HG02981 (cell line): ENCODE measurements around the gene BCL6B.
A peak's percentile ranks its signal among the peaks of the same experiment; 100 is the strongest.
"Not testable (repeated sequence)": the region's sequence is repeated elsewhere in the genome, so short reads cannot be mapped to it uniquely, and the experiment has no call there.

ENCODE experiments used
- ATAC-seq: cut with Tn5 transposase; IDR thresholded peaks from one replicate; pipeline ENCODE4 v1.9.1; 2021; ENCODE audit warnings: mild to moderate bottlenecking, moderate library complexity; ENCODE audit not compliant: unreplicated experiment

The BCL6B gene

DNA sequence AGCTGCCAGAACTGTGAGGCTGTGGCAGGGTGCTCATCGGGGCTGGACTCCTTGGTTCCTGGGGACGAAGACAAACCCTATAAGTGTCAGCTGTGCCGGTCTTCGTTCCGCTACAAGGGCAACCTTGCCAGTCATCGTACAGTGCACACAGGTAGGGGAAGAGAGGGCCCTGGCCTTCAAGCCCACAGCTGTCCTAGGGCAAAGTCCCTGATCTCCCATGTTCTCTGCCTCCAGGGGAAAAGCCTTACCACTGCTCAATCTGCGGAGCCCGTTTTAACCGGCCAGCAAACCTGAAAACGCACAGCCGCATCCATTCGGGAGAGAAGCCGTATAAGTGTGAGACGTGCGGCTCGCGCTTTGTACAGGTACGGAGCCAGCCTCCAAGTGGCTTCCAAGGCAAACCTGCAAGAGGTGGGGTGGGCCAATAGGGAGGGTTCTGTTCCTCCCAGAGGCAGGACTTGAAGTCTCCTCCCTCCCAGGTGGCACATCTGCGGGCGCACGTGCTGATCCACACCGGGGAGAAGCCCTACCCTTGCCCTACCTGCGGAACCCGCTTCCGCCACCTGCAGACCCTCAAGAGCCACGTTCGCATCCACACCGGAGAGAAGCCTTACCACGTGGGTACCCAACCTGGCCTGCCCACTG is 3.7 kb downstream of the BCL6B start:
- ATAC-seq: no peak

GRCh38 chr17:7027335-7027734 is 4.5 kb downstream of the BCL6B start:
- no peak for ATAC-seq

- no peak for ATAC-seq
These were observed 6.2 kb downstream of the BCL6B start for GRCh38 chr17:7029096-7029495.

DNA sequence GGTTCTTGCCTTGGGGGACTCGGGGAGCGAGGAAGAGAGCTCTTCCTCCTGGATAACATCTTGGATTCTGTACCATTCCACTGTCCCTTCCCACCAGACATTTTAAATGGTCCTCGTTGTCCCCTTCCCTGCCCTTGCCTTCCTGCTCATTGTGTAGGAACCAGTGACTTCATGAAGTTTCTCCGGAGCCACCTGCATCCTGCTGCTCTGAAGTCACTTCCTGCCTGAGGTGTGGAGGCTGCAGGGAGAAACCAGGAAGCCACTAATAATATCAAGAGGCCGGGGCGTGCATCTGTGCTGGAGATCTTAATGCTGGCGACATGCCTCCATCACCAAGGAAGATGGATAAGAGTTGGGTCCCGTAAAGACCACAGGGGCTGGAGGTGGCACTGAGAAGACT is 6.8 kb downstream of the BCL6B start:
- no peak for ATAC-seq

DNA sequence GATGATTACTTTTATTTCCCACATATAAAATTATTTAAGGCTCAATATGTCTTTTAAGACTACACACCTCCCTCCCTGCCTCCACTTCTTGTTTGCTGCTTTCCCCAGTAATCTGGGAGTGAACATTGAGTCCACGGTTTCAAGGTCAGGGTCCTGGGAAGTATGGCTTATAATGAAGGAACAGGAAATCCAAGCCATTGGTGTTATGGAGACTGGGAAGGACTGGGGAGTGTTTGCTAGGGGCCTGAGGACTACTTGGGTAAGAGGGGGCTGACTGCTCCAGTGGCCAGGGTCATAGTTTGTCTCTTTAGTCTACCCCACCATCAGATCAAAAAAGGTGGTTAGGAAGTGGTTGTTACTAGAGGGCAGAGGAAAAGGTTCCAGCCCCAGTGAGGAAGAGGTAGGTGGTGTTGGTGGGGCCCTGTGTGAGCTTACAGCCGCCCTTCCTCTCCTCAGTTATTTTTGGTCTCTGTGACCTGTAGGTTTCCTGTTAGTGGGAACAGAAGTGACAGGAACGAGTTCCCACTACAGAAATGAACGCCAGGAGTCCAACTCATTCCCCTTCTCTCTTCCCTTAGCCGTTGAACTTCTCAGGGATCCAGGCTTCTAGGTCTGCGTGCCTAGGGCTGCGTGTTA is 12.2 kb downstream of the BCL6B start:
- ATAC-seq: no peak

DNA sequence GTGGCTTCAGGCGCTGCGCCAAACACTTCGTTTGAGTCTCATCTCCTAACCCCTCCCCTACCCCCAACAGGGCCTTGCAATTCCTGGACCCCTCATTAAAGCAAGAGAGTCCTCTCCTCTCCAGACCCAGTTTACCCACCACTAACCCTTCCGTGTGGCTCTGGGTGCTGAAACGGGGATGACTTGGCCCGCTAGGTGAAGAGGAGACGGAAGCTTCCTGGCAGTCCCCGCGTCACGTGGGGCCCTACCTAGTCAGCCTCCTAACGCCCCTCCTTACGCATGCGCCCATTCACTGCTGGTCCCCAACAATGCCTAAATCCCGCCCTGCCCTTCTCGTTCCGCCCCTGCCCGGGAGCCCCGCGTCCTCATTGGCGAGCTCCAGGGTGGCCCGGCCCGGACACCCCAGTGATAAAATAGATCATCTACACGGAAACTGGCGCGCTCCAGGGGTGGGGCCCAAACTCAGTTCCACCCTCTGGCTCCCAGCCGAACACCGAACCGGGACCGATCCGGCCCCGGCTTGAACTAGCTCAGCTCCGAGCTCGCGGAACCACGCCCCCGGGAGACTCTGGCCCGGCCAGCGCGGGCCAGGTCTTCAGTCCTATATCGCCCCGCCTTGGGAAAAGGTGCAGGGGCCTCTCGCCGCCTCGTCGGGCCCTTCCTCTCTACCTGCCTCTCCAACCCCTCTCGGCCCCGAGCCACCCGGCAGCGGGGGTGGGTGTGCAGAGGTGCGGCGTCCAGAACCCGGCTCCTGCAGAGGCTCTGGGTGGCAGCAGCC is 12.9 kb downstream of the BCL6B start, which contains the start of gene SLC16A13:
SLC16A13 (plus strand) TSS at position 425 of the 778 bp plus-strand sequence. CDS start 368 bp downstream, outside the sequence.
- ATAC-seq: peak; percentile 93

DNA sequence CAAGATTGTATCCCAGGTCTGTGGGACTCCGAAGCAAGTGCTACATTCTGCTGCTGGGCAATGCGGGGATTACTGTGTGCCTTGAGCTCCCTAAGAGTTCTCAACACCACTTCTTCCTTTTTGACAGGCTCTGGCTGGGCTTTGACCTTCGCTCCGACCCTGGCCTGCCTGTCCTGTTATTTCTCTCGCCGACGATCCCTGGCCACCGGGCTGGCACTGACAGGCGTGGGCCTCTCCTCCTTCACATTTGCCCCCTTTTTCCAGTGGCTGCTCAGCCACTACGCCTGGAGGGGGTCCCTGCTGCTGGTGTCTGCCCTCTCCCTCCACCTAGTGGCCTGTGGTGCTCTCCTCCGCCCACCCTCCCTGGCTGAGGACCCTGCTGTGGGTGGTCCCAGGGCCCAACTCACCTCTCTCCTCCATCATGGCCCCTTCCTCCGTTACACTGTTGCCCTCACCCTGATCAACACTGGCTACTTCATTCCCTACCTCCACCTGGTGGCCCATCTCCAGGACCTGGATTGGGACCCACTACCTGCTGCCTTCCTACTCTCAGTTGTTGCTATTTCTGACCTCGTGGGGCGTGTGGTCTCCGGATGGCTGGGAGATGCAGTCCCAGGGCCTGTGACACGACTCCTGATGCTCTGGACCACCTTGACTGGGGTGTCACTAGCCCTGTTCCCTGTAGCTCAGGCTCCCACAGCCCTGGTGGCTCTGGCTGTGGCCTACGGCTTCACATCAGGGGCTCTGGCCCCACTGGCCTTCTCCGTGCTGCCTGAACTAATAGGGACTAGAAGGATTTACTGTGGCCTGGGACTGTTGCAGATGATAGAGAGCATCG is 15.4 kb downstream of the BCL6B start:
- no peak for ATAC-seq

- ATAC-seq: no peak
These were observed 17.0 kb downstream of the BCL6B start for GRCh38 chr17:7039832-7040231.

- no peak for ATAC-seq
These were observed 19.0 kb downstream of the BCL6B start for GRCh38 chr17:7041607-7042500.

DNA sequence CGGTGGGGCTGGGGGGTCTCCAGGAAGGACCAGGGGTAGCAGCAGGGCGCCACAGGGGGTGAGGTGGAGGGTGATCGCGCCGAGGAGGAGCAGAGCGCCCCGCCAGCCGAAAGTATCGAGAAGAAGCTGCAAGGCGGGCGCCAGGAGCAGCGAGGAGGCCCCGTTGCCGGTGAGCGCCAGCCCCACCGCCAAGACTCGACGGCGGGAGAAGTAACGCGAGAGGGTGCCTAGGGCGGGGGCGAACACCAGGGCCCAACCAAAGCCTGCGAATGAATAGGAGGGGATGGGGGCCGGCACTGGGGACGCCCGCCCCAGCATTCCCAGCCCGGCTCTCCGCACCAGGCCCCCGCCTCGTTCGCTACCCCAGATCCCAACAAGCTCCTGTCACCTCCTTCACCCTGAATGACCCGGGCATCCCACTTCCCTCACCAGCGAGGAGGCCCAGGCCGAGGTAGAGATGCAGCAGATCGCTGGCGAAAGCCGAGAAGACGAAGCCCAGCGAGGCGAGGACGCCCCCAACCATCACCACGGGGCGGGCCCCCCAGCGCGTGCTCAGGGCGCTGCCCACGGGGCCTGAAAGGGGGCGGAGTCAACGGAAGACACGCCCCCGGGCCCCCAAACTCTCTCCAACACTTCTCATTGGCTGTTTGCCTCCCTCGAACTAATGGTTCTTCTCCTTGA is 19.8 kb downstream of the BCL6B start:
- ATAC-seq: no peak

DNA sequence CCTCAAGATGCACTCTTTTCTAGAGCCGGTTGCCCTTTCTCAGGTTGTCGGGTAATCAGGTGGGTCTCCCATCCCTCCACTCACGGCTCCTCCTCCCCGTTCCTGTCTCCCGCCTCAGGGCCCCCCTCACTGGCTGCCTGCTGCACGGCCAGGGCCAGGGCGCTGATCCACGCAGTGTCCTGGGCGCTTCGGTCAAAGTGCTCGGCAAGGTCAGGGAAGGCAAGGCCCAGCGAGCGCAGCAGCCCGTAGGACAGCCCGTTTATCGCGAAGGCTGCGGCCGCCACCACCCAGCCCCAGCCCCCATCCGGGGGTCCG is 20.3 kb downstream of the BCL6B start:
- ATAC-seq: no peak

DNA sequence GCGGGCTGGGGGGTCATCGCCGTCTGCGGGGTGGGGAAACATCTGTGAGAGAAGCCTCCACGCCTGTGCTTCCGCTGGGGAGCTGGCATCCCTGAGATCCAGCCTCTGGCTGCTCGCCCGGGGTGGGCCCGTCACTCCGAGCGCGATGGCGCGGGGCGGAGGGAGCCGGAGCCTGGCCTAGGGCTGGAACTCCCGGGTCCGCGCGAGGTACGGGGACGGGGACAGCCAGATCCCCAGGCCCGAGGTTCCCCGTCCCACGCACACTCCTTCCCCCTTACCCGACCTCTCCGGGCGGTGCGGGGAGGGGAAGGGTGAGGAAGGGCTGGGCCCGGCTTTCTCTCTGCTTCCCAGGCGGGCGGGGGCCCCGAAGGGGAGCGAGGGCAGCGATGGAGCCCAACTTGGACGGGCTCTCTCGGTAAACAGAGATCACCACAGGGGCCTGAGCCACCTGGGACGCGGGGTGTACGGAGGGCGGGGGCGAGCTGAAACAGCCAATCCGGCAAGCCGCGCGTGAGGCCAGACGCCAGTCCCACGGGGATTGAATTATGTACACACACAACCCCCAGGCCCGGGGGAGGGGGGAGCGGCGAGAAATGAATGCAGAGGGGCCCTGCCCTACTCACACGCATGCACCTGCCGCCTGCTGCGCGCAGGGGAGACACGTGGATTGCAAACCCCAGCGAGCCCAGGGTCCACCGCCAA is 20.8 kb downstream of the BCL6B start, which contains the start of gene SLC16A11:
SLC16A11 (minus strand) TSS at position 596 of the 702 bp plus-strand sequence; CDS start at position 17, 579 bp downstream.
- ATAC-seq: no peak

- no peak for ATAC-seq
These were observed 22.8 kb downstream of the BCL6B start for GRCh38 chr17:7045492-7046126.

DNA sequence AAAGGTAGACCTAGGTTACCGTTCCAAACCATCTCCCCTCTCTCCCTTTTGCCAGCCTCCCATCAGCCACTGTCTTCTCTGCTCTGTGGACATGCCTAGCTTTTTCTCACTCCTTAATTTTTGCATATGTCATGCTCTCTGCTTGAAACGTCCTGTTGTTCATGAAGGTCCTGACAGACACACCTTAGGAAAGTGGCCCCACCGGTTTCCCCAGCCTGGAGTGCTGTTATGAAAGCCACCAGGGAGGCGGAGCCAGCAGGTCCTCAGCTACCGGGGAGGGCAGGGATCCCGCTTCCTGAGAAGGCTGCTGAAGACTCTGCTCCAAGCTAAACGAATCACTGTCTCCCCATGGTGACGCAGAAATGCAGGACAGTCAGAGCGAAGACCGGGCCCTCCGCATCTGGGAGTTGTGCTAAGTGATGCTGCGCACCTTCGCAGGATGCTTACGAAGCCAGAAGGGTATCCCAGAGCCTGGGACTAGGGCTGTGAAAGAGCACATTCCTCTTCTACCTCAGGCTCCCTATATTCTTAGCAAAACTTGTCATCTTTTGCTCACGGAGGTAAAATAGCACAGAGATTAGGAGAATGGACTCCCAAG is 23.4 kb downstream of the BCL6B start:
- no peak for ATAC-seq

GRCh38 chr17:7046725-7047397 is 24.0 kb downstream of the BCL6B start:
- ATAC-seq: not testable (repeated sequence)

GRCh38 chr17:7047566-7047965 is 24.7 kb downstream of the BCL6B start:
- no peak for ATAC-seq

DNA sequence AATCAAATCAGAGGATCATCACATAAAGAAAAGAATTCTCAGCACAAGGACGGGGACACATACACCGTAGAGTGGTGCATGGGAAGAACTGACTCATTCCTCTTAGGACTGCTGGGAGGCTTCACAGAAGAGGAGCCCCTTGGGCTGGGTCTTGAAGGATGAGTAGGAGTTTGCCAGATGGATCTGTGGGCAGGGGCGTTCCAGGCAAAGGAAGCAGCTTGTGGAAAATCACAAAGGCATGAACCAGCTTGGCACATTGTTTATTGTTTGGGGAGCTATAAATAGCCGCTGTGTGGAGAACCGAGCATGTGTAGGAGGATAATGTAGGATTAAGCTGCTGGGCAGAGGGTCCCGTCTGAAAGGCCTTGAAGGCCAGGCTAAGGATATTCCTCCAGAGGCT is 26.1 kb downstream of the BCL6B start:
- ATAC-seq: no peak
